MCF 10A (cell line): ENCODE data around the gene SUMO2. TPM values are rescaled to one million over a fixed set of nuclear protein-coding genes. Genes with fewer than 3 reads are reported as not detected.

Experiments used
- BruUV-seq: library from RNA; stranded (reverse); fragments of 400-500 nt; replicated peaks from 2 replicates; lab custom pipeline; 2021; lab: Mats Ljungman, UMichigan
- CTCF ChIA-PET: fragments of 300-600 bp; sonication (Branson Sonifier 250); formaldehyde crosslinking; extraction: SDS; loops from one replicate; lab custom pipeline; 2021; ENCODE audit warnings: antibody characterized with exemption, inconsistent platforms; lab: Yijun Ruan, JAX
- POLR2A ChIA-PET: fragments of 300-600, 350-650 bp; sonication (Branson Sonifier 250); formaldehyde crosslinking; extraction: SDS; loops from one replicate; lab custom pipeline; 2020; ENCODE audit warnings: antibody characterized with exemption, inconsistent platforms; lab: Yijun Ruan, JAX
- DNase-seq: peaks from one replicate; pipeline ENCODE4 v3.0.0-alpha.2; 2018; ENCODE audit not compliant: unreplicated experiment
- H3K27ac Mint-ChIP-seq: one replicate; pipeline ENCODE4 v1.8.0; 2022; ENCODE audit warnings: mild to moderate bottlenecking, low read depth, mixed read lengths; ENCODE audit not compliant: unreplicated experiment
- H3K27me3 Mint-ChIP-seq: one replicate; pipeline ENCODE4 v1.8.0; 2022; ENCODE audit warnings: mixed read lengths; ENCODE audit not compliant: insufficient read depth, unreplicated experiment
- H3K36me3 Mint-ChIP-seq: one replicate; pipeline ENCODE4 v1.8.0; 2022; ENCODE audit warnings: mild to moderate bottlenecking, moderate library complexity, mixed read lengths; ENCODE audit not compliant: insufficient read depth, unreplicated experiment
- H3K4me1 Mint-ChIP-seq: one replicate; pipeline ENCODE4 v1.8.0; 2022; ENCODE audit warnings: mixed read lengths; ENCODE audit not compliant: insufficient read depth, unreplicated experiment
- H3K4me3 Mint-ChIP-seq: one replicate; pipeline ENCODE4 v1.8.0; 2022; ENCODE audit warnings: mild to moderate bottlenecking, moderate library complexity, mixed read lengths; ENCODE audit not compliant: unreplicated experiment
- H3K9me3 Mint-ChIP-seq: one replicate; pipeline ENCODE4 v1.8.0; 2022; ENCODE audit warnings: mixed read lengths; ENCODE audit not compliant: unreplicated experiment
- intact Hi-C: fragments of 100-400 bp; cut with micrococcal nuclease; formaldehyde crosslinking; loops from 2 replicates; pipeline ENCODE4 v1.14.1; 2022
- total RNA-seq: library from RNA; stranded (reverse); gene quantifications from 2 replicates; pipeline ENCODE4 v1.2.3, GENCODE V29; 2022
- TF ChIP-seq, protein P1 (sequence below): fragments of 200-600 bp; IDR thresholded peaks from one replicate; pipeline ENCODE4 v1.8.0; 2022; ENCODE audit warnings: antibody characterized with exemption, mild to moderate bottlenecking; ENCODE audit not compliant: unreplicated experiment

SUMO2 gene
- total RNA-seq, 1 experiment from 2014 or later = 186 TPM

DNA sequence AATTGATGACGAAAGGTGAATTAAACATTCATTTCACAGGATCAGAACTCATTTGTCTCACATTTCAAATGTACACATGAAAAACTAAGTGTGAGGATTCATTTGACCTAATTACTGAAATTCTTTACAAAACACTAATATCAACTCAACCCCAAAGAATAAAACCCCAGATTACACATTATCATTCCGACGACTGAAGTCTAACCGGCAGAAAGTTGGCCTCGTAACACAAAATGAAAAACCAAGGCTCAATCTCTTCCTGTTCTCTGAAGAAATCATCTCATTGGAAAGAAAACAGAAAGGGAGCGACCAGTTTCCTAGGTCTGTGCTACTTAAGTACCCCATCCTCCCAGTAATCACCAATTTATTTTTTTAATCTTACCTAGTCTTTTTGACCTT is 30.2 kb downstream of the SUMO2 start:
- no peak for DNase-seq
- H3K27me3 Mint-ChIP-seq = no peaks in the 10 kb centered on the region
- peak overlapping the region; percentile 92 for H3K4me3 Mint-ChIP-seq
- peak overlapping the region; percentile 78 for H3K27ac Mint-ChIP-seq
- no peaks in the 10 kb centered on the region for H3K9me3 Mint-ChIP-seq
- ChIA-PET POLR2A (interaction anchor here (0.6 to 1.0 kb wide), 4 partner anchors 29 to 65 kb away, joined by 3 to 8 read pairs (median 4); partner anchors contain the start of gene SLC16A5), CTCF (interaction anchor here (0.5 to 1.0 kb wide), 2 partner anchors 17 to 21 kb away, joined by 3 to 4 read pairs; partner anchors contain the start of gene NT5C)
- TF ChIP-seq, protein P1, sequence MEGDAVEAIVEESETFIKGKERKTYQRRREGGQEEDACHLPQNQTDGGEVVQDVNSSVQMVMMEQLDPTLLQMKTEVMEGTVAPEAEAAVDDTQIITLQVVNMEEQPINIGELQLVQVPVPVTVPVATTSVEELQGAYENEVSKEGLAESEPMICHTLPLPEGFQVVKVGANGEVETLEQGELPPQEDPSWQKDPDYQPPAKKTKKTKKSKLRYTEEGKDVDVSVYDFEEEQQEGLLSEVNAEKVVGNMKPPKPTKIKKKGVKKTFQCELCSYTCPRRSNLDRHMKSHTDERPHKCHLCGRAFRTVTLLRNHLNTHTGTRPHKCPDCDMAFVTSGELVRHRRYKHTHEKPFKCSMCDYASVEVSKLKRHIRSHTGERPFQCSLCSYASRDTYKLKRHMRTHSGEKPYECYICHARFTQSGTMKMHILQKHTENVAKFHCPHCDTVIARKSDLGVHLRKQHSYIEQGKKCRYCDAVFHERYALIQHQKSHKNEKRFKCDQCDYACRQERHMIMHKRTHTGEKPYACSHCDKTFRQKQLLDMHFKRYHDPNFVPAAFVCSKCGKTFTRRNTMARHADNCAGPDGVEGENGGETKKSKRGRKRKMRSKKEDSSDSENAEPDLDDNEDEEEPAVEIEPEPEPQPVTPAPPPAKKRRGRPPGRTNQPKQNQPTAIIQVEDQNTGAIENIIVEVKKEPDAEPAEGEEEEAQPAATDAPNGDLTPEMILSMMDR = no peak
- BruUV-seq = no TSS peak
- H3K4me1 Mint-ChIP-seq = peaks cover 7% of the 10 kb centered on the region
- H3K36me3 Mint-ChIP-seq = peaks cover 29% of the 10 kb centered on the region
- intact Hi-C loops = no loop called here

DNA sequence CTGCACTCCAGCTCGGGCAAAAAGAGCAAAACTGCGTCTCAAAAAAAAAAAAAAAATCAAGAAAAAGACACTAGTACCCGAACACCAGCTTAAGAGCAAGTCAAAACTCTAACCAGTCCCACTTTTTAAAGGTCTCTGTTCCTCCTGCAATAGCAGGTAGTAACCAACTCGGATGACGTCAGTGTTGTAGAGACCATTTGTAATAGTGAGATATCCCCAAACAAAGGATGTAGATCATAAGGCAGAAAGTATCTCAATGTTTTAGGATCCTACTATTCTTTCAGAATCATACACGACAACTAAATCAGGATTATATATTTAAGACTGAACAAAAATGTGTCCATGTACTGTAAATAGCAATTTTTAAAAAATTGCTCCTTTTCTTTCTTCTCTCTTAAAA is 30.8 kb downstream of the SUMO2 start:
- H3K27me3 Mint-ChIP-seq = no peaks in the 10 kb centered on the region
- TF ChIP-seq, protein P1 = no peak
- CTCF ChIA-PET = no interaction called here

DNA sequence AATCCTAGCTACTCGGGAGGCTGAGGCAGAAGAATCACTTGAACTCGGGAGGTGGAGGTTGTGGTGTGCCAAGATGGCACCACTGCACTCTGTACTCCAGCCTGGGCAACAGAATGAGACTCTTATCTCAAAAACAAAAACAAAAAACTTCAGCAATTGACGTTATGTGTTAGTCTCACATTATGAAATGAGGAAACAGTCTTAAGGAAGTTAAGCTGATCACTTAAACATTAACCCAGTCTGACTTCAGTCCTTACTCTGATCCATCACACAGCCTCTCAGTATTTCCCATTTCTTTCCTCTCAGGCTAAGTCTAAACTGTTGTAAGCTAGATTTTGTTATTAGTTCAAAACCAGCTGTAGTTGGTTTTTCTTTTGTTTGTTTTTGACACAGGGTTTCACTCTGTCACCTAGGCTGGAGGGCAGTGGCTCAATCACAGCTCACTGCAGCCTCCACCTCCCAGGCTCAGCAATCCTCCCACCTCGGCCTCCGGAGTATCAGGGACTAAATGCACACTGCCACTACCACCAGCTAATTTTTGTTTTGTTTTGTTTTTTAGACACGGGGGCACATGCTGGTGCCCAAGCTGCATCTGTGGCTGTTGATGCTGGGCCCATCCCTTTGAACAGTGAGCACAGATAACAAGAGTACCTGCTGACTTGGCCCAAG is 34.7 kb downstream of the SUMO2 start:
- no TSS peak for BruUV-seq
- intact Hi-C loops = no loop called here
- Mint-ChIP-seq H3K4me1 (no peaks in the 10 kb centered on the region), H3K9me3 (no peaks in the 10 kb centered on the region), H3K4me3 (no peak overlapping the region), H3K27me3 (no peaks in the 10 kb centered on the region), H3K36me3 (peaks cover 64% of the 10 kb centered on the region), H3K27ac (peak overlapping the region; percentile 61)
- CTCF ChIA-PET = interaction anchor here (0.6 to 1.5 kb wide), 3 partner anchors 18 to 34 kb away, joined by 3 to 4 read pairs (median 3); no protein-coding TSS in a partner anchor
- POLR2A ChIA-PET = interaction anchor here (1.2 to 4.4 kb wide), 3 partner anchors 10 to 23 kb away, joined by 3 to 22 read pairs (median 6); partner anchors contain the start of gene NT5C
- TF ChIP-seq, protein P1 = no peak
- DNase-seq = no peak

More for the DNA sequence above, 30.8 kb downstream of the SUMO2 start:
- peak; percentile 47 for DNase-seq
- POLR2A ChIA-PET = interaction anchor here (4.4 kb wide), 1 partner anchor 20 kb away, joined by 22 read pairs; the partner anchor contains the start of gene NT5C
- Mint-ChIP-seq H3K27ac (peak overlapping the region; percentile 78), H3K4me3 (peak overlapping the region; percentile 92), H3K9me3 (no peaks in the 10 kb centered on the region), H3K4me1 (peaks cover 7% of the 10 kb centered on the region), H3K36me3 (peaks cover 35% of the 10 kb centered on the region)
- intact Hi-C loops = no loop called here
- no TSS peak for BruUV-seq

DNA sequence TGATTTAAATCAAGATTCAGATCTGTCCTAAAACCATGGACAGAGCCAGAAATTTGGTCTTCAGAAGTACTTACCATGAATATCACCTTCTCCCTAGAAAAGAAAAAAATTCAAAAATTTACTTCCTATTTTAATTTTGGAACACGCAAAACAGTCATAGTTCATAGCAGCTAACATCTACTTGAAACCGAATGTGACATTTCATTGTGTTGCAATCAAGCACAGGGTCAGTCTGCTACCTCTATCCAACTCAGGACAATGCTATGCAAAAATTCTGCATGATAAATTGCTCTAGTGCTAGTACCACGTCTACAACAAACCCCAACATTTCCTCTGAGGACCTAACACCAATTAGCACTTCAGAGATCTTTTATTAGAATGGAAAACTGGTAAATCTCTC is 36.2 kb downstream of the SUMO2 start:
- Mint-ChIP-seq H3K9me3 (no peaks in the 10 kb centered on the region), H3K4me3 (no peak overlapping the region), H3K27ac (peak overlapping the region; percentile 59), H3K36me3 (peaks cover 67% of the 10 kb centered on the region), H3K27me3 (no peaks in the 10 kb centered on the region), H3K4me1 (no peaks in the 10 kb centered on the region)
- CTCF ChIA-PET = interaction anchor here (0.5 to 1.9 kb wide), 3 partner anchors 26 to 310 kb away, joined by 3 to 11 read pairs (median 4); no protein-coding TSS in a partner anchor
- TF ChIP-seq, protein P1 = no peak
- intact Hi-C loops = no loop called here
- POLR2A ChIA-PET = interaction anchor here (0.6 to 1.9 kb wide), 2 partner anchors 8 to 13 kb away, joined by 3 to 9 read pairs; partner anchors contain the start of gene JPT1
- BruUV-seq = no TSS peak
- DNase-seq = no peak
